NCI-H1417 treated with DMSO at 0.1 percent for 48 hours (cell line): Measurements from ENCODE around the gene SEPTIN7.
A peak's percentile ranks its signal among the peaks of the same experiment; 100 is the strongest.

Experiments
- DNase-seq: peaks from one replicate; lab custom pipeline; 2025; lab: John Stamatoyannopoulos, UW

Gene SEPTIN7

GRCh38 chr7:35787925-35788324 lies 12.9 kb upstream of the SEPTIN7 start:
- DNase-seq, result no peak

- no peak for DNase-seq
Measured at GRCh38 chr7:35792472-35792871, 8.4 kb upstream of the SEPTIN7 start.

- no peak for DNase-seq
Measured at GRCh38 chr7:35792873-35793489, 7.9 kb upstream of the SEPTIN7 start.

- no peak for DNase-seq
Measured at GRCh38 chr7:35797311-35797710, 3.5 kb upstream of the SEPTIN7 start.

GRCh38 chr7:35799846-35800717 lies 775 bp upstream of the SEPTIN7 start:
- DNase-seq, result peak; percentile 25

- DNase-seq, result no peak
Measured at GRCh38 chr7:35801392-35802101, 690 bp downstream of the SEPTIN7 start.

- no peak for DNase-seq
Measured at GRCh38 chr7:35802102-35802466, 1.2 kb downstream of the SEPTIN7 start.

GRCh38 chr7:35802649-35803048 lies 1.8 kb downstream of the SEPTIN7 start:
- DNase-seq, result no peak

GRCh38 chr7:35804231-35804970 lies 3.5 kb downstream of the SEPTIN7 start:
- no peak for DNase-seq

GRCh38 chr7:35805876-35806275 lies 5.0 kb downstream of the SEPTIN7 start:
- no peak for DNase-seq

GRCh38 chr7:35816514-35816913 lies 15.7 kb downstream of the SEPTIN7 start:
- DNase-seq, result no peak

GRCh38 chr7:35817181-35817580 lies 16.3 kb downstream of the SEPTIN7 start:
- DNase-seq, result no peak

- no peak for DNase-seq
Measured at GRCh38 chr7:35817930-35818329, 17.1 kb downstream of the SEPTIN7 start.

- no peak for DNase-seq
Measured at GRCh38 chr7:35818513-35818912, 17.7 kb downstream of the SEPTIN7 start.

GRCh38 chr7:35819310-35819709 lies 18.5 kb downstream of the SEPTIN7 start:
- no peak for DNase-seq

- no peak for DNase-seq
Measured at GRCh38 chr7:35819954-35820703, 19.3 kb downstream of the SEPTIN7 start.

- DNase-seq, result no peak
Measured at GRCh38 chr7:35820858-35821257, 20.0 kb downstream of the SEPTIN7 start.

GRCh38 chr7:35823440-35823839 lies 22.6 kb downstream of the SEPTIN7 start:
- DNase-seq, result no peak

- DNase-seq, result no peak
Measured at GRCh38 chr7:35825974-35826373, 25.1 kb downstream of the SEPTIN7 start.

GRCh38 chr7:35826751-35827150 lies 25.9 kb downstream of the SEPTIN7 start:
- no peak for DNase-seq

GRCh38 chr7:35828817-35829216 lies 28.0 kb downstream of the SEPTIN7 start:
- DNase-seq, result no peak

- DNase-seq, result no peak
Measured at GRCh38 chr7:35831208-35831607, 30.4 kb downstream of the SEPTIN7 start.
